CD4-positive, CD25-positive, alpha-beta regulatory T cell (primary cell): ENCODE measurements around the gene RASL11B. TPM values are rescaled to one million over a fixed set of nuclear protein-coding genes. Genes with fewer than 3 reads are reported as not detected.
A peak's percentile ranks its signal among the peaks of the same experiment; 100 is the strongest.

Experiments
- ATAC-seq, 2 donors: fragments of 150-1000 bp; cut with Tn5 transposase; one replicate each; pipeline ENCODE4 v1.10.0; 2021; ENCODE audit warnings: low read depth in 2 of 2, moderate number of reproducible peaks in 2 of 2, moderate library complexity in 1 of 2
- DNase-seq, 3 donors: peaks; one replicate each; pipeline versions ENCODE4 v3.0.0 to v3.0.0-alpha.2; 2012 to 2022; ENCODE audit warnings: mixed read lengths in 1 of 3
- H3K27ac ChIP-seq: one replicate; pipeline ENCODE4 v1.7.0; 2013; ENCODE audit warnings: mild to moderate bottlenecking, low read length; ENCODE audit not compliant: insufficient read depth, poor library complexity, severe bottlenecking
- H3K27me3 ChIP-seq: one replicate; pipeline ENCODE4 v1.7.0; 2013; ENCODE audit warnings: low read length; ENCODE audit not compliant: control insufficient read depth, insufficient read depth
- H3K36me3 ChIP-seq: one replicate; pipeline ENCODE4 v1.7.0; 2013; ENCODE audit warnings: mild to moderate bottlenecking, low read length, moderate library complexity; ENCODE audit not compliant: control insufficient read depth, insufficient read depth
- H3K4me1 ChIP-seq: 2 replicates; pipeline ENCODE4 v1.7.0; 2013; ENCODE audit warnings: mild to moderate bottlenecking, low read length; ENCODE audit not compliant: insufficient read depth, control insufficient read depth, poor library complexity, severe bottlenecking
- H3K4me3 ChIP-seq: one replicate; pipeline ENCODE4 v1.7.0; 2013; ENCODE audit warnings: low read depth, mild to moderate bottlenecking, low read length, moderate library complexity
- H3K9me3 ChIP-seq, 2 experiments: 1 replicate in 1 of 2; 2 replicates in 1 of 2; pipeline ENCODE4 v1.7.0; 2013; ENCODE audit warnings: low read length in 2 of 2, mild to moderate bottlenecking in 1 of 2, moderate library complexity in 1 of 2; ENCODE audit not compliant: control insufficient read depth in 2 of 2
- H3K27ac Mint-ChIP-seq, 3 donors: one replicate each; pipeline ENCODE4 v1.8.0; 2020 to 2022; ENCODE audit warnings: mild to moderate bottlenecking in 3 of 3, mixed read lengths in 3 of 3, moderate library complexity in 2 of 3
- H3K27me3 Mint-ChIP-seq: one replicate; pipeline ENCODE4 v1.8.0; 2022; ENCODE audit warnings: mild to moderate bottlenecking, mixed read lengths
- H3K36me3 Mint-ChIP-seq: one replicate; pipeline ENCODE4 v1.8.0; 2020; ENCODE audit warnings: mixed read lengths
- H3K4me1 Mint-ChIP-seq, 4 donors: one replicate each; pipeline ENCODE4 v1.8.0; 2020 to 2022; ENCODE audit warnings: mixed read lengths in 4 of 4, mild to moderate bottlenecking in 1 of 4
- H3K4me3 Mint-ChIP-seq, 4 donors: one replicate each; pipeline ENCODE4 v1.8.0; 2020 to 2022; ENCODE audit warnings: mild to moderate bottlenecking in 4 of 4, mixed read lengths in 4 of 4, moderate library complexity in 3 of 4
- H3K9me3 Mint-ChIP-seq, 7 donors: one replicate each; pipeline ENCODE4 v1.8.0; 2020 to 2022; ENCODE audit warnings: mixed read lengths in 7 of 7, mild to moderate bottlenecking in 3 of 7, moderate library complexity in 2 of 7
- polyA plus RNA-seq, 4 donors: library from polyadenylated mRNA; unstranded; fragments of 300-500 nt; fragmentation: Illumina TruSeq; gene quantifications; one replicate each; pipeline ENCODE4 v1.2.3, GENCODE V29; 2021
- total RNA-seq: library from RNA; stranded (reverse); gene quantifications from one replicate; pipeline ENCODE4 v1.2.3, GENCODE V29; 2022

The RASL11B gene
- total and polyA plus RNA-seq, 5 donors from 2014 or later, result 0.22 to 0.30 TPM; not detected in 3

DNA sequence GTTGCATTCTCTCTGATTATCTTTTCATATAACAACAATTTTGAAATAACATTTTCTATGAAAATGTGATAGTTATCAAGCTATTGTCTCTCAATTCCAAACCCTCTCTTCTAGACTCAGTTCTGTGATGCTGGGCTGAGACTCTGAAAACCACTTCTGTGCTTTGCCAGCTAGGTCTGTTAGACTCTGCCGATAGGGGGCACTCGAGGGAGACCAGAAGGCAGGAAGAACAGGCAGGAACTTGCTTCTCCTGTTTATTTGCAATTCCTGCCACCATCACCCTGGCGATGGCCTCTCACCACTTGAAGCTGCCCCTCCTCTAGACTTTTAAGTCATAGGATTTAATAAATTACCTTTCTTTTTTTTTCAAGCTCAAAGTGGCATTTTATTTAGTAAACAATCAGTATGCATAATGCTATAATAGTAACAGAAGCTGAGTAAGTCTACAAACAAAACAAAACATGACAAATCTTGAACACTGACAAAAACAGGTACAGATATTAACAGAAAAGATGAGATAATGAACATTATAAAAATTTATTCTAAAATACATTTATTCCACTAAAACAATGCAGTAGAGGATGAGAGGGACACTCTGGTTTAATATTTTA lies 49.7 kb downstream of the RASL11B start:
- H3K4me1 Mint-ChIP-seq, result peaks cover 0 to 12% (median 8%) of the 10 kb centered on the region in 4 donors
- H3K36me3 Mint-ChIP-seq, result peaks cover 11% of the 10 kb centered on the region
- H3K4me3 Mint-ChIP-seq, result no peak overlapping the region
- no peaks in the 10 kb centered on the region for H3K4me1 ChIP-seq
- peaks cover 2% of the 10 kb centered on the region for H3K36me3 ChIP-seq
- H3K9me3 ChIP-seq, result no peaks in the 10 kb centered on the region
- no peak overlapping the region for H3K27ac Mint-ChIP-seq
- H3K4me3 ChIP-seq, result no peak overlapping the region
- H3K27me3 Mint-ChIP-seq, result no peaks in the 10 kb centered on the region
- H3K27me3 ChIP-seq, result no peaks in the 10 kb centered on the region
- peak; percentile 18 to 74 (median 29) for DNase-seq
- H3K9me3 Mint-ChIP-seq, result no peaks in the 10 kb centered on the region
- ATAC-seq, result peak in 1 of 2 donors; percentile 34
- H3K27ac ChIP-seq, result no peak overlapping the region

DNA sequence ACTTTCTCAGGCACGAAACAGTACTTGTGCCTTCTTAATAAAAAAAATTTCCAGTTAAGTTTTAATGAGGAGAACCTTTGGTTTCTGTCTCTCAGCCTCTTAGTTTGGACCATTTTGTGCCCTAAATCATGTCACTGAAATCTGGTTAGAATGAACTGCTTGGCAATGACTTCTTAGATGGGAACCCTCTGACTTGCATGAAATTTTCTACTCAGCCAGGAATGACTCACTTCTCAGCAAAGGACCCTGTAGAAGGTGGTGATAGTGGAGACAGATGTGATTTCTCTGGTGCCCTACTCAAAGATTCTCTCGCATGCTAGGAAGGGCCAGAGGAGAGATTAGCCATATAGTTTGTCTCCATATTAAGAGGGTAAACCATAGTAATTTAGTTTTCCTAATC lies 50.5 kb downstream of the RASL11B start:
- Histone ChIP-seq H3K27me3 (no peaks in the 10 kb centered on the region), H3K27ac (no peak overlapping the region), H3K4me1 (no peaks in the 10 kb centered on the region), H3K4me3 (no peak overlapping the region), H3K9me3 (no peaks in the 10 kb centered on the region), H3K36me3 (no peaks in the 10 kb centered on the region)
- Mint-ChIP-seq H3K4me1 (peaks cover 0 to 12% (median 8%) of the 10 kb centered on the region in 4 donors), H3K27me3 (no peaks in the 10 kb centered on the region), H3K9me3 (no peaks in the 10 kb centered on the region), H3K27ac (peak overlapping the region in 1 of 3 donors; percentile 7), H3K4me3 (no peak overlapping the region), H3K36me3 (peaks cover 4% of the 10 kb centered on the region)
- no peak for DNase-seq
- no peak for ATAC-seq

DNA sequence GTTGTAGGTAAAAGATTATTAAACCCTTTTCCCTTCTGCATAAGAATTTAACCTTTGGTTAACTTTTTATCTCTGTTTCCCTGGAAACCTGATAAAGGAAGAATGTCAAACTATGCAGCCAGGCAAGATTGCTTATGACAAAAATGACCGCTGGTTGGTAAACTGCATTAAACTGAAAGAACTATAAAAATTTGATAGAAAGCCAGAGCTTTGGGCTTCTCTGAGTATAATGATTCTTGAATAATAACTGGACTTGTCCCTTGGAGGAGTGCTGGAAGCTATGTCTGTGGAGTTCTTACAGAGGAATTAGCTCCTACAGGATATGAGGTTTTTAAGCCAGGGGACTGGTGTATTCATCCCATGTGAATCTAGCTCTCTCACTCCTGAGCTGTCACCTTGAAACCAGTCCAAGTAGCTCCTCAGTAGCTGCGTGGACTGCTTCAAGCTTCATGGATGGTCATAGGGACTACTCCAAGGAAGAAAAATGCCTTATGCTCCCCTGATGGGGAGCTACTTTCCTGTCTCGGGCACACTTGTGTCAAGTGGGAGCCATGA lies 52.0 kb downstream of the RASL11B start:
- DNase-seq (no peak), ATAC-seq (no peak)
- Mint-ChIP-seq H3K36me3 (no peaks in the 10 kb centered on the region), H3K4me1 (peaks cover 0 to 12% (median 8%) of the 10 kb centered on the region in 4 donors), H3K9me3 (peaks cover 0 to 2% (median 0%) of the 10 kb centered on the region in 7 donors), H3K4me3 (no peak overlapping the region), H3K27me3 (no peaks in the 10 kb centered on the region), H3K27ac (no peak overlapping the region)
- Histone ChIP-seq H3K36me3 (no peaks in the 10 kb centered on the region), H3K4me3 (no peak overlapping the region), H3K27me3 (no peaks in the 10 kb centered on the region), H3K4me1 (no peaks in the 10 kb centered on the region), H3K9me3 (no peaks in the 10 kb centered on the region), H3K27ac (no peak overlapping the region)

DNA sequence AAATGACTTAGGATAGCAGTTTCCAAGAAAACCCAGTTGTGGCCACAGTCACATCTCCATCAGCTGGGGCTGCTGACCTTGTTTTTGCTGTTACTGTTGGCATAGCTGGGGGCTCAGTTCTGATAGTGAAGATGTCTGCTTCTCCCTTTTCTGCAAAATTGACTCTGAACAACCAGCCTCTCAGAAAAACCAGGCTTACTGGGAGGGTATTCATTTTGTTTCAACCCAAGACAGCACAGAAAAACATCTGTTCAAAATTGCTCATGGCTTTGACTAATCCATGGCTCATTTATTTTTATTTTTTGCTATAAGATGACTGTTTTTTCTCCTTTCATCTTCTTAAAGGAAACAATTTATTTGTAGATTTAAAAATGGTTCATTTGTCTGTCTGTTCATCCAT lies 53.1 kb downstream of the RASL11B start:
- Histone ChIP-seq H3K4me3 (no peak overlapping the region), H3K27ac (no peak overlapping the region), H3K9me3 (no peaks in the 10 kb centered on the region), H3K27me3 (no peaks in the 10 kb centered on the region), H3K4me1 (no peaks in the 10 kb centered on the region), H3K36me3 (no peaks in the 10 kb centered on the region)
- Mint-ChIP-seq H3K4me1 (peaks cover 0 to 12% (median 8%) of the 10 kb centered on the region in 4 donors), H3K4me3 (no peak overlapping the region), H3K27me3 (no peaks in the 10 kb centered on the region), H3K27ac (no peak overlapping the region), H3K36me3 (peaks cover 3% of the 10 kb centered on the region), H3K9me3 (peaks cover 0 to 2% (median 0%) of the 10 kb centered on the region in 7 donors)
- DNase-seq, result no peak
- no peak for ATAC-seq

DNA sequence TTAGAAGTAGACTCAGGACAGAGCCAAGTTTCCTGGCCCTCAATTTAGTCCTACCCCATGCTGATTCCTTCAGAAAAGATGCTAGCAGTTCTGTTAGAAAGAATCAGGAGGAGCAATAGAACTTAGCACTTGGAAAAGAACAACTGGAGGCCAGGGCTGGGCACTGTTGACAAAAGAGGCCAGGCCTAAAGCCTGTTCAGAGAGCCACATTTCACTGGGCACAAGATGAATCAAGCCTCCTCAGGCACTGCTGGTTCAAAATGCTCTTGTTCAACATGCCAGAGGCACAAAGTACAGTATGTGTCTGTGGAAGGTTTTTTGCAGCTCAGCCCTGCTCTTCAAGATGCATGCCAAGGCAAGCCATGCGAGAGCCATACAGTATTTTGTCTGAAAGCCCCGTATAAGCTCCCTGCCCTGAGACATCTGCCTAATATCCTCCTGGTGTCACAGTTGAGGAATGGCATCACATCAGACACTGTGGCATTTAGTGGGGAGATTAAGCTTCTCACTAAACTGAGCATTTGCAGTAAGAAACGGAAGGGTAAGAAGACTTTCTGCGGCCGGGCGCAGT lies 53.7 kb downstream of the RASL11B start:
- Histone ChIP-seq H3K36me3 (no peaks in the 10 kb centered on the region), H3K9me3 (no peaks in the 10 kb centered on the region), H3K4me1 (no peaks in the 10 kb centered on the region), H3K27me3 (no peaks in the 10 kb centered on the region), H3K4me3 (no peak overlapping the region), H3K27ac (no peak overlapping the region)
- no peak for ATAC-seq
- Mint-ChIP-seq H3K36me3 (peaks cover 4% of the 10 kb centered on the region), H3K27ac (peak overlapping the region in 1 of 3 donors; percentile 44), H3K9me3 (peaks cover 0 to 2% (median 0%) of the 10 kb centered on the region in 7 donors), H3K27me3 (no peaks in the 10 kb centered on the region), H3K4me1 (peaks cover 0 to 12% (median 8%) of the 10 kb centered on the region in 4 donors), H3K4me3 (no peak overlapping the region)
- DNase-seq, result no peak

Other genes starting within 250 kb of the RASL11B start
- 9.6 TPM for gene USP46, start 203.0 kb upstream of the RASL11B start, total RNA-seq
- gene USP46, start 203.0 kb upstream of the RASL11B start, polyA plus RNA-seq, result 1 to 10 TPM in 3 of 4 donors, under 1 TPM in 1; 0.32 to 1.8 (median 1.7) TPM
- not detected for gene ERVMER34-1, start 110.9 kb upstream of the RASL11B start, total RNA-seq
- under 1 TPM in 1 of 4 donors, not detected in 3; 0.09 TPM for gene ERVMER34-1, start 110.9 kb upstream of the RASL11B start, polyA plus RNA-seq